Measurements from ENCODE around the gene VANGL1. TPM values are rescaled to one million over a fixed set of nuclear protein-coding genes. Genes with fewer than 3 reads are reported as not detected.

VANGL1 gene
- total RNA-seq, 1 donor from 2014 or later, result 16.3 TPM

GRCh38 chr1:115744646-115745275, 103.0 kb downstream of the VANGL1 start:
- DNase-seq, result no peak

- no peak for DNase-seq
These were observed 104.4 kb downstream of the VANGL1 start for GRCh38 chr1:115746021-115746690.

Other genes with a start within 250 kb of the VANGL1 start
- not detected in 2 replicates for gene CASQ2, start 126.7 kb downstream of the VANGL1 start, total RNA-seq
- not detected in 2 replicates for gene NHLH2, start 199.2 kb downstream of the VANGL1 start, total RNA-seq